Trophoblast cell (in vitro differentiated cells and primary cell): ENCODE results near the gene TSPEAR.

Source experiments
- DNase-seq, 2 donors: peaks; one replicate each; pipeline ENCODE4 v3.0.0-alpha.2; 2016
- H2AFZ ChIP-seq: 2 replicates; pipeline ENCODE4 v1.6.1; 2013; ENCODE audit warnings: low read length, moderate library complexity, mild to moderate bottlenecking; ENCODE audit not compliant: insufficient read depth, poor library complexity
- H2AK5ac ChIP-seq: 2 replicates; pipeline ENCODE4 v1.6.1; 2013; ENCODE audit warnings: mild to moderate bottlenecking, low read length
- H2BK120ac ChIP-seq: 2 replicates; pipeline ENCODE4 v1.6.1; 2013; ENCODE audit warnings: low read length, mild to moderate bottlenecking, moderate library complexity; ENCODE audit not compliant: insufficient read depth, poor library complexity
- H2BK12ac ChIP-seq: 2 replicates; pipeline ENCODE4 v1.6.1; 2013; ENCODE audit warnings: mild to moderate bottlenecking, low read length, moderate library complexity
- H2BK5ac ChIP-seq: 2 replicates; pipeline ENCODE4 v1.6.1; 2013; ENCODE audit warnings: low read length, low read depth, moderate library complexity, mild to moderate bottlenecking; ENCODE audit not compliant: poor library complexity
- H3K14ac ChIP-seq: 2 replicates; pipeline ENCODE4 v1.6.1; 2013; ENCODE audit warnings: mild to moderate bottlenecking, low read length
- H3K18ac ChIP-seq: 2 replicates; pipeline ENCODE4 v1.6.1; 2013; ENCODE audit warnings: mild to moderate bottlenecking, low read length
- H3K23ac ChIP-seq: 2 replicates; pipeline ENCODE4 v1.6.1; 2013; ENCODE audit warnings: low read length
- H3K27ac ChIP-seq: 2 replicates; pipeline ENCODE4 v1.5.1; 2013; ENCODE audit warnings: low read depth, mild to moderate bottlenecking, inconsistent platforms, low read length, moderate library complexity
- H3K27me3 ChIP-seq: 2 replicates; pipeline ENCODE4 v1.6.1; 2013; ENCODE audit warnings: inconsistent platforms, mild to moderate bottlenecking, low read length, moderate library complexity; ENCODE audit not compliant: insufficient read depth
- H3K36me3 ChIP-seq, 2 experiments: 1 replicate in 1 of 2; 2 replicates in 1 of 2; pipeline ENCODE4 v1.6.1; 2013; ENCODE audit warnings: low read length in 2 of 2, mild to moderate bottlenecking in 2 of 2, moderate library complexity in 1 of 2; ENCODE audit not compliant: insufficient read depth in 2 of 2, control insufficient read depth in 1 of 2
- H3K4ac ChIP-seq: 2 replicates; pipeline ENCODE4 v1.6.1; 2013; ENCODE audit warnings: low read depth, mild to moderate bottlenecking, low read length, moderate library complexity
- H3K4me1 ChIP-seq, 2 experiments: 1 replicate in 1 of 2; 2 replicates in 1 of 2; pipeline ENCODE4 v1.6.1; 2013; ENCODE audit warnings: low read length in 2 of 2, mild to moderate bottlenecking in 2 of 2, moderate library complexity in 1 of 2; ENCODE audit not compliant: insufficient read depth in 2 of 2, control insufficient read depth in 1 of 2
- H3K4me2 ChIP-seq: 2 replicates; pipeline ENCODE4 v1.6.1; 2013; ENCODE audit warnings: inconsistent platforms, mild to moderate bottlenecking, low read length, moderate library complexity
- H3K4me3 ChIP-seq: 2 replicates; pipeline ENCODE4 v1.5.1; 2013; ENCODE audit warnings: mild to moderate bottlenecking, low read depth, low read length, inconsistent platforms
- H3K79me1 ChIP-seq: one replicate; pipeline ENCODE4 v1.6.1; 2013; ENCODE audit warnings: low read length
- H3K79me2 ChIP-seq: 2 replicates; pipeline ENCODE4 v1.6.1; 2013; ENCODE audit warnings: low read length, mild to moderate bottlenecking; ENCODE audit not compliant: control insufficient read depth, insufficient read depth, poor library complexity
- H3K9ac ChIP-seq: 2 replicates; pipeline ENCODE4 v1.6.1; 2013; ENCODE audit warnings: mild to moderate bottlenecking, low read length
- H3K9me3 ChIP-seq: 2 replicates; pipeline ENCODE4 v1.6.1; 2013; ENCODE audit warnings: low read depth, mild to moderate bottlenecking, control low read depth, inconsistent platforms, low read length; ENCODE audit not compliant: insufficient read depth
- H4K12ac ChIP-seq: 2 replicates; pipeline ENCODE4 v1.6.1; 2013; ENCODE audit warnings: low read depth, mild to moderate bottlenecking, low read length, moderate library complexity
- H4K8ac ChIP-seq: 2 replicates; pipeline ENCODE4 v1.6.1; 2013; ENCODE audit warnings: low read depth, mild to moderate bottlenecking, low read length, moderate library complexity
- H4K91ac ChIP-seq: one replicate; pipeline ENCODE4 v1.6.1; 2013; ENCODE audit warnings: low read depth, mild to moderate bottlenecking, low read length, moderate library complexity
- WGBS: extraction: QIAGEN DNeasy Blood & Tissue Kit; methylation state at CpG from one replicate; pipeline ENCODE4 v1.1.7; 2013; ENCODE audit warnings: missing lambda C conversion rate; ENCODE audit not compliant: insufficient read length, insufficient coverage; ENCODE audit errors: extremely low coverage; 5-methylcytosine and 5-hydroxymethylcytosine counted together

The TSPEAR gene

GRCh38 chr21:44734841-44735240 is 23.5 kb upstream of the TSPEAR start:
- WGBS: no CpG with 5 or more reads among the region's 17 CpGs
- no peak overlapping the region for H3K14ac ChIP-seq

GRCh38 chr21:44734026-44734745 is 22.8 kb upstream of the TSPEAR start:
- no peak overlapping the region for H2AK5ac ChIP-seq
- no CpG with 5 or more reads among the region's 21 CpGs for WGBS
- peaks cover 34% of the 10 kb centered on the region for H3K9me3 ChIP-seq
- H3K4ac ChIP-seq: no peak overlapping the region
- H3K14ac ChIP-seq: no peak overlapping the region
- H3K27me3 ChIP-seq: peaks cover under 1% of the 10 kb centered on the region
- no peak overlapping the region for H3K4me3 ChIP-seq
- H2BK12ac ChIP-seq: no peak overlapping the region
- H3K23ac ChIP-seq: no peak overlapping the region
- no peak overlapping the region for H4K8ac ChIP-seq
- no peaks in the 10 kb centered on the region for H3K4me1 ChIP-seq
- H3K4me2 ChIP-seq: no peak overlapping the region
- H3K27ac ChIP-seq: no peak overlapping the region
- no peak overlapping the region for H3K9ac ChIP-seq
- no peaks in the 10 kb centered on the region for H3K79me1 ChIP-seq
- no peak overlapping the region for H4K91ac ChIP-seq
- H2BK120ac ChIP-seq: no peak overlapping the region
- no peak overlapping the region for H3K18ac ChIP-seq
- no peaks in the 10 kb centered on the region for H3K36me3 ChIP-seq
- DNase-seq: no peak
- H2BK5ac ChIP-seq: no peak overlapping the region
- no peaks in the 10 kb centered on the region for H3K79me2 ChIP-seq
- no peak overlapping the region for H4K12ac ChIP-seq
- H2AFZ ChIP-seq: no peak overlapping the region

More at GRCh38 chr21:44734841-44735240, 23.5 kb upstream of the TSPEAR start:
- Histone ChIP-seq H3K4ac (no peak overlapping the region), H3K4me1 (no peaks in the 10 kb centered on the region), H4K12ac (no peak overlapping the region), H3K4me2 (no peak overlapping the region), H3K79me1 (no peaks in the 10 kb centered on the region), H4K91ac (no peak overlapping the region), H2BK5ac (no peak overlapping the region), H3K27ac (no peak overlapping the region), H3K23ac (no peak overlapping the region), H3K79me2 (no peaks in the 10 kb centered on the region), H3K18ac (no peak overlapping the region), H3K4me3 (no peak overlapping the region), H2AK5ac (no peak overlapping the region), H2AFZ (no peak overlapping the region), H3K9ac (no peak overlapping the region), H4K8ac (no peak overlapping the region), H3K27me3 (peaks cover 2% of the 10 kb centered on the region), H3K9me3 (peaks cover 38% of the 10 kb centered on the region), H3K36me3 (no peaks in the 10 kb centered on the region), H2BK120ac (no peak overlapping the region), H2BK12ac (no peak overlapping the region)
- DNase-seq: no peak

- Histone ChIP-seq H3K36me3 (no peaks in the 10 kb centered on the region), H4K8ac (no peak overlapping the region), H3K23ac (no peak overlapping the region), H3K14ac (no peak overlapping the region), H2BK120ac (no peak overlapping the region), H3K4me2 (no peak overlapping the region), H2BK5ac (no peak overlapping the region), H3K27me3 (no peaks in the 10 kb centered on the region), H4K12ac (no peak overlapping the region), H3K4ac (no peak overlapping the region), H3K4me3 (no peak overlapping the region), H3K18ac (no peak overlapping the region), H3K79me2 (no peaks in the 10 kb centered on the region), H3K79me1 (no peaks in the 10 kb centered on the region), H3K27ac (no peak overlapping the region), H4K91ac (no peak overlapping the region), H2BK12ac (no peak overlapping the region), H3K9me3 (peaks cover 26% of the 10 kb centered on the region), H2AFZ (no peak overlapping the region), H3K4me1 (no peaks in the 10 kb centered on the region), H3K9ac (no peak overlapping the region), H2AK5ac (no peak overlapping the region)
- no peak for DNase-seq
- WGBS: no CpG with 5 or more reads among the region's 11 CpGs
These were observed 21.6 kb upstream of the TSPEAR start for GRCh38 chr21:44732956-44733355.

- no peaks in the 10 kb centered on the region for H3K36me3 ChIP-seq
- DNase-seq: no peak
- H3K79me1 ChIP-seq: no peaks in the 10 kb centered on the region
- no peak overlapping the region for H3K27ac ChIP-seq
- no peaks in the 10 kb centered on the region for H3K4me1 ChIP-seq
- no peaks in the 10 kb centered on the region for H3K79me2 ChIP-seq
- no CpG with 5 or more reads among the region's 10 CpGs for WGBS
- H3K27me3 ChIP-seq: no peaks in the 10 kb centered on the region
- H4K8ac ChIP-seq: no peak overlapping the region
- H3K9me3 ChIP-seq: peaks cover 23% of the 10 kb centered on the region
- no peak overlapping the region for H3K18ac ChIP-seq
- H2BK5ac ChIP-seq: no peak overlapping the region
- H4K12ac ChIP-seq: no peak overlapping the region
- H2AK5ac ChIP-seq: no peak overlapping the region
- H3K4me2 ChIP-seq: no peak overlapping the region
- no peak overlapping the region for H4K91ac ChIP-seq
- H3K14ac ChIP-seq: no peak overlapping the region
- H3K4ac ChIP-seq: no peak overlapping the region
- H3K9ac ChIP-seq: no peak overlapping the region
- no peak overlapping the region for H3K23ac ChIP-seq
- no peak overlapping the region for H2AFZ ChIP-seq
- H3K4me3 ChIP-seq: no peak overlapping the region
- H2BK120ac ChIP-seq: no peak overlapping the region
- no peak overlapping the region for H2BK12ac ChIP-seq
These were observed 20.9 kb upstream of the TSPEAR start for GRCh38 chr21:44732263-44732662.
